GM12873 (cell line): ENCODE data around the gene TRAPPC6A.

ENCODE experiments used
- CTCF ChIP-seq: IDR thresholded peaks from 2 replicates; pipeline ENCODE4 v1.5.1; 2012; ENCODE audit warnings: low read depth, mild to moderate bottlenecking, moderate library complexity, low read length, control low read depth; ENCODE audit not compliant: insufficient read depth; ENCODE audit errors: missing control alignments

The TRAPPC6A gene

GRCh38 chr19:45113628-45114027 lies 64.4 kb downstream of the TRAPPC6A start:
- TF ChIP-seq CTCF, result no peak
